ENCODE results near the gene SERINC4.

- no peak for TF ChIP-seq CTCF (IDR thresholded peaks at IDR 0.05)
- no peak for TF ChIP-seq EZH2 (IDR thresholded peaks at IDR 0.05; ENCODE audit: borderline replicate concordance, insufficient read depth, low read depth, low read length, poor library complexity, severe bottlenecking)
Measured at GRCh38 chr15:43748376-43748775, 51.6 kb downstream of the SERINC4 start.
